KMS-11 (cell line): ENCODE data around the gene PC.
"Not testable (repeated sequence)": the region's sequence is repeated elsewhere in the genome, so short reads cannot be mapped to it uniquely, and the experiment has no call there.

Experiments used
- H2AFZ ChIP-seq: fragments of 200-600 bp; sonication (generic); 2 replicates; pipeline ENCODE4 v1.6.1; 2016; ENCODE audit warnings: antibody characterized with exemption, mixed run types, low read depth
- H3K27ac ChIP-seq: fragments of 200-600 bp; sonication (generic); 2 replicates; pipeline ENCODE4 v1.6.1; 2016; ENCODE audit warnings: mild to moderate bottlenecking, mixed run types
- H3K27me3 ChIP-seq: fragments of 200-600 bp; sonication (generic); 2 replicates; pipeline ENCODE4 v1.6.1; 2017; ENCODE audit warnings: mild to moderate bottlenecking, low read depth, mixed run types, moderate library complexity; ENCODE audit not compliant: insufficient read depth
- H3K36me3 ChIP-seq: fragments of 200-600 bp; sonication (generic); 2 replicates; pipeline ENCODE4 v1.6.1; 2017; ENCODE audit warnings: mild to moderate bottlenecking, mixed run types; ENCODE audit not compliant: insufficient read depth
- H3K4me1 ChIP-seq: fragments of 200-600 bp; sonication (generic); 2 replicates; pipeline ENCODE4 v1.6.1; 2016; ENCODE audit warnings: mild to moderate bottlenecking, low read depth, mixed run types; ENCODE audit not compliant: poor library complexity, severe bottlenecking
- H3K4me2 ChIP-seq: fragments of 200-600 bp; sonication (generic); 2 replicates; pipeline ENCODE4 v1.7.0; 2016; ENCODE audit warnings: mild to moderate bottlenecking, mixed run types
- H3K4me3 ChIP-seq: fragments of 200-600 bp; sonication (generic); IDR thresholded peaks from 2 replicates; pipeline ENCODE4 v1.6.1; 2017; ENCODE audit warnings: low read depth, low read length, mixed read lengths; ENCODE audit not compliant: insufficient read depth
- H3K79me2 ChIP-seq: fragments of 200-600 bp; sonication (generic); 2 replicates; pipeline ENCODE4 v1.6.1; 2016; ENCODE audit warnings: low read depth, mixed run types; ENCODE audit not compliant: insufficient read depth
- H3K9ac ChIP-seq: fragments of 200-600 bp; sonication (generic); 2 replicates; pipeline ENCODE4 v1.6.1; 2016; ENCODE audit warnings: mild to moderate bottlenecking, mixed run types
- H4K20me1 ChIP-seq: fragments of 200-600 bp; sonication (generic); 2 replicates; pipeline ENCODE4 v1.6.1; 2016; ENCODE audit warnings: mild to moderate bottlenecking, mixed run types; ENCODE audit not compliant: insufficient read depth
- CTCF ChIP-seq: fragments of 200-600 bp; sonication (generic); conservative IDR thresholded peaks from 2 replicates; pipeline ENCODE4 v1.6.1; 2017; ENCODE audit warnings: low read depth, mild to moderate bottlenecking, antibody characterized with exemption, low read length, moderate library complexity, mixed read lengths

Gene PC

GRCh38 chr11:66840317-66841091 lies 117.7 kb downstream of the PC start:
- peaks cover 45% of the 10 kb centered on the region for H3K79me2 ChIP-seq
- H4K20me1 ChIP-seq = no peaks in the 10 kb centered on the region
- H3K27me3 ChIP-seq = no peaks in the 10 kb centered on the region
- TF ChIP-seq CTCF = no peak
- H3K27ac ChIP-seq = no peak overlapping the region
- peaks cover 25% of the 10 kb centered on the region for H3K4me1 ChIP-seq
- H3K4me3 ChIP-seq = no peak overlapping the region
- H3K9ac ChIP-seq = no peak overlapping the region
- H3K36me3 ChIP-seq = no peaks in the 10 kb centered on the region
- H2AFZ ChIP-seq = no peak overlapping the region
- H3K4me2 ChIP-seq = no peak overlapping the region

GRCh38 chr11:66835768-66836405 lies 122.3 kb downstream of the PC start:
- TF ChIP-seq CTCF = no peak
- Histone ChIP-seq H3K27ac (no peak overlapping the region), H3K4me3 (no peak overlapping the region), H3K4me1 (peaks cover 20% of the 10 kb centered on the region), H3K79me2 (peaks cover 8% of the 10 kb centered on the region), H3K9ac (no peak overlapping the region), H3K27me3 (no peaks in the 10 kb centered on the region), H3K4me2 (no peak overlapping the region), H3K36me3 (no peaks in the 10 kb centered on the region), H4K20me1 (no peaks in the 10 kb centered on the region), H2AFZ (no peak overlapping the region)

- Histone ChIP-seq H3K79me2 (no peaks in the 10 kb centered on the region), H3K4me2 (no peak overlapping the region), H3K4me3 (no peak overlapping the region), H3K36me3 (no peaks in the 10 kb centered on the region), H4K20me1 (no peaks in the 10 kb centered on the region), H3K9ac (no peak overlapping the region), H3K27me3 (no peaks in the 10 kb centered on the region), H3K27ac (no peak overlapping the region), H3K4me1 (peaks cover 20% of the 10 kb centered on the region), H2AFZ (no peak overlapping the region)
- TF ChIP-seq CTCF = no peak
Measured at GRCh38 chr11:66834943-66835342, 123.2 kb downstream of the PC start.

- Histone ChIP-seq H4K20me1 (no peaks in the 10 kb centered on the region), H2AFZ (no peak overlapping the region), H3K27me3 (no peaks in the 10 kb centered on the region), H3K4me1 (peaks cover 20% of the 10 kb centered on the region), H3K4me2 (no peak overlapping the region), H3K36me3 (no peaks in the 10 kb centered on the region), H3K79me2 (no peaks in the 10 kb centered on the region), H3K4me3 (no peak overlapping the region), H3K9ac (no peak overlapping the region), H3K27ac (no peak overlapping the region)
- peak; percentile 61 for TF ChIP-seq CTCF
Measured at GRCh38 chr11:66834539-66834845, 123.7 kb downstream of the PC start.

- not testable (repeated sequence) for H3K4me2 ChIP-seq, H3K27ac ChIP-seq, H3K36me3 ChIP-seq, H4K20me1 ChIP-seq, H2AFZ ChIP-seq, H3K4me1 ChIP-seq, H3K9ac ChIP-seq, H3K27me3 ChIP-seq, H3K79me2 ChIP-seq, H3K4me3 ChIP-seq
Measured at GRCh38 chr11:66824573-66824972, 133.6 kb downstream of the PC start.
